Loucy (cell line): ENCODE results near the gene PRR36.

Experiments used
- CTCF ChIP-seq: fragments of 200-600 bp; sonication (generic); conservative IDR thresholded peaks from 2 replicates; pipeline ENCODE4 v1.5.1; 2014; ENCODE audit warnings: mild to moderate bottlenecking, antibody characterized with exemption, low read length
- EZH2phosphoT487 ChIP-seq: fragments of 200-600 bp; IDR thresholded peaks from 2 replicates; pipeline ENCODE4 v1.6.1; 2018; ENCODE audit warnings: antibody characterized with exemption, mild to moderate bottlenecking, moderate library complexity, borderline replicate concordance

- TF ChIP-seq CTCF (no peak), EZH2phosphoT487 (no peak)
Measured at GRCh38 chr19:7916955-7917266, 42.7 kb upstream of the PRR36 start.
